Naive thymus-derived CD8-positive, alpha-beta T cell (primary cell): ENCODE data around the gene IQSEC1. TPM values are rescaled to one million over a fixed set of nuclear protein-coding genes. Genes with fewer than 3 reads are reported as not detected.

ENCODE experiments used
- ATAC-seq, 2 donors: fragments of 150-1000 bp; cut with Tn5 transposase in 1 of 2; sonication (Bioruptor Pico), chemical (Tn5 transposase) in 1 of 2; 1 replicate in 1 of 2; 2 replicates in 1 of 2; pipeline ENCODE4 v1.10.0; 2021; ENCODE audit warnings: mild to moderate bottlenecking in 2 of 2, moderate library complexity in 2 of 2
- POLR2A ChIA-PET: fragments of 350-600 bp; sonication (Branson Sonifier 250); formaldehyde crosslinking; loops from one replicate; lab custom pipeline; 2021; ENCODE audit warnings: antibody characterized with exemption; lab: Charles Lee
- DNase-seq, 10 donors: peaks; one replicate each; pipeline versions ENCODE4 v3.0.0 to v3.0.0-alpha.2; 2020 to 2022
- H3K27ac Mint-ChIP-seq, 10 donors: one replicate each; pipeline ENCODE4 v1.8.0; 2020 to 2022; ENCODE audit warnings: mild to moderate bottlenecking in 10 of 10, mixed read lengths in 10 of 10, moderate library complexity in 4 of 10, inconsistent platforms in 1 of 10
- H3K27me3 Mint-ChIP-seq, 5 donors: one replicate each; pipeline ENCODE4 v1.8.0; 2021 to 2022; ENCODE audit warnings: mixed read lengths in 5 of 5
- H3K36me3 Mint-ChIP-seq, 3 donors: one replicate each; pipeline ENCODE4 v1.8.0; 2020 to 2022; ENCODE audit warnings: mixed read lengths in 3 of 3, mild to moderate bottlenecking in 2 of 3, inconsistent platforms in 1 of 3
- H3K4me1 Mint-ChIP-seq, 4 donors: one replicate each; pipeline ENCODE4 v1.8.0; 2021 to 2022; ENCODE audit warnings: mixed read lengths in 4 of 4
- H3K4me3 Mint-ChIP-seq, 10 donors: one replicate each; pipeline ENCODE4 v1.8.0; 2020 to 2022; ENCODE audit warnings: mild to moderate bottlenecking in 10 of 10, mixed read lengths in 10 of 10, moderate library complexity in 6 of 10, inconsistent platforms in 1 of 10
- H3K9me3 Mint-ChIP-seq, 9 donors: one replicate each; pipeline ENCODE4 v1.8.0; 2020 to 2022; ENCODE audit warnings: mixed read lengths in 9 of 9, mild to moderate bottlenecking in 3 of 9, inconsistent platforms in 1 of 9, moderate library complexity in 1 of 9
- polyA plus RNA-seq, 3 donors: library from polyadenylated mRNA; unstranded; fragments of 300-500 nt; fragmentation: Illumina TruSeq; gene quantifications; one replicate each; pipeline ENCODE4 v1.2.3, GENCODE V29; 2021
- total RNA-seq, 8 experiments: library from RNA in 2 of 8; stranded (reverse) in 2 of 8; gene quantifications; one replicate each; pipeline ENCODE4 v1.2.3 and lab custom pipeline; 2021 to 2026

Gene IQSEC1
- total and polyA plus RNA-seq, 5 experiments from 2014 or later, result 13.7 to 47.7 (median 23.7) TPM

- Mint-ChIP-seq H3K4me3 (peak overlapping the region; percentile 42 to 98 (median 94)), H3K4me1 (peaks cover 24 to 81% (median 62%) of the 10 kb centered on the region in 4 donors), H3K9me3 (no peaks in the 10 kb centered on the region), H3K27ac (peak overlapping the region in 1 of 10 donors; percentile 41), H3K27me3 (no peaks in the 10 kb centered on the region), H3K36me3 (peaks cover 0 to 30% (median 4%) of the 10 kb centered on the region in 3 donors)
- POLR2A ChIA-PET, result interaction anchor here (1.0 to 4.4 kb wide), 4 partner anchors 17 to 80 kb away, joined by 3 to 41 read pairs (median 10); partner anchors contain the start of gene IQSEC1
- peak in 4 of 10 donors; percentile 25 to 52 (median 35) for DNase-seq
- peak; percentile 6 to 24 for ATAC-seq
These were observed 79.5 kb downstream of the IQSEC1 start for GRCh38 chr3:12993517-12994356.

DNA sequence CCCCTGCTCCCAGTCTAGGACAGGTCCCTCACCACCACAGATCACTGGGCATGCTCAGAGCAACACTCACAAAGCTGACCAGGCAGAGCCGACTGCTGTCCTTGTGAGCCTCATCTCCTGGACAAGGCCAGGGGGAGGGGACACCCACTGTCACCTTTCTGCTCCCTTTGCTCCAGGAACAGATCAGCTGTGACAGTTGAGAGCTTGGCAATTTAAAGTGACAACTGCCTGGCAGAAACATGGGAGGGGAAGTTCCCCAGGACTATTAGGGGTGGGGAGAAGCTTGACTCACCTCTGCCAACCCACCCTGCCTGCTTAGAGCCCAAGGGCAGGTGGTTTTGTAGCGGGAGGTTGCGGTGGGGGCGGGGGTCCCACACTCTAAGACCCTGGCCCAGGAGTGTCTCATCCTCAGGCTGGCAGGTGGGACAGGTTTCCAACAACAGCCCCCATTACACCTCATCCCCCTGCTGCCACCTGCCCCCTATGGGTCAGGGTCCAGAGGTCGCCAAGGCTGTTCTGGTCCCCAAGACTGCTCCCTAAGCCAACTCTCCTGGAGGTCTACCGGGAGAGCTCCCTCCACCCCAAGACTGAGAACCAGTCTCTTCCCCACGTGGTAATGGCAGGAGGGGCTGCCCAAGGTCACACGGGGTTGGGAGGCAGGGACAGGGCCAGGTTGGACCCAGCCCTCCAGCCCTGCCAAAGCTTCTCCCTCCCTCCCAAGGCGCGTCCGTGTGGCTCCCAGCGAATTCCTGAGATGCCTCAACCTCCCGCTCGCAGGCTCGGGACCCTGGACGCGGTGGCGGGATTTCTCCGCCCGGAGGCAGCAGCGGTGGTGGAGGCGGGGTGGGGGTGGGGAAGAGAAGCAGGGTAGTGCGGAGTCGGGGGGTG, 80.4 kb downstream of the IQSEC1 start:
- peak overlapping the region in 3 of 10 donors; percentile 10 to 46 (median 27) for H3K27ac Mint-ChIP-seq
- POLR2A ChIA-PET, result interaction anchor here (1.0 to 4.4 kb wide), 5 partner anchors 11 to 81 kb away, joined by 3 to 41 read pairs (median 4); partner anchors contain the start of gene IQSEC1
- H3K4me3 Mint-ChIP-seq, result peak overlapping the region; percentile 18 to 94 (median 63)
- H3K9me3 Mint-ChIP-seq, result no peaks in the 10 kb centered on the region
- H3K27me3 Mint-ChIP-seq, result no peaks in the 10 kb centered on the region
- ATAC-seq, result no peak
- H3K4me1 Mint-ChIP-seq, result peaks cover 25 to 78% (median 59%) of the 10 kb centered on the region in 4 donors
- peak in 1 of 10 donors; percentile 53 for DNase-seq
- peaks cover 0 to 24% (median 0%) of the 10 kb centered on the region in 3 donors for H3K36me3 Mint-ChIP-seq

- Mint-ChIP-seq H3K9me3 (no peaks in the 10 kb centered on the region), H3K4me3 (peak overlapping the region in 7 of 10 donors; percentile 33 to 71 (median 58)), H3K36me3 (peaks cover 0 to 21% (median 0%) of the 10 kb centered on the region in 3 donors), H3K27me3 (no peaks in the 10 kb centered on the region), H3K4me1 (peaks cover 31 to 77% (median 63%) of the 10 kb centered on the region in 4 donors), H3K27ac (peak overlapping the region in 3 of 10 donors; percentile 13 to 58 (median 14))
- DNase-seq (no peak), ATAC-seq (no peak)
- POLR2A ChIA-PET, result interaction anchor here (1.0 to 1.1 kb wide), 2 partner anchors 10 to 12 kb away, joined by 4 read pairs; no protein-coding TSS in a partner anchor
These were observed 81.4 kb downstream of the IQSEC1 start for GRCh38 chr3:12991861-12992281.

DNA sequence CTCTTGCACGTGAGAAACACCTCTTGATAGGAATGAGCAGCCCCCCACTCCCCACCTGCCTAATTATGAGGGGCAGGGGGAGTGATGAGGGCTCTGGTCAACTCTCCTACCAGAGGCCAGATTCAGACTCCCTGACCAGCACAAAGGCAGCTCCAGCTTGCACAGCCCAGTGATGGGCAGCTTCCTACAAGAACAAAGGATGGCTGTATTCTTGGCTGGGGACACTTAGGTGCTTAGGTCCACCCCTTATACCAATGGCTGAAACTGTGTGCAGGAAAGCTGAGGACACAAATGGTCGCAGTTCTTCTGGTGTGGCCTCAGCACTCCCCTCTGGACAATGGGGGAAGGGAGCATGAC, 81.8 kb downstream of the IQSEC1 start:
- Mint-ChIP-seq H3K27me3 (no peaks in the 10 kb centered on the region), H3K4me3 (peak overlapping the region in 6 of 10 donors; percentile 33 to 71 (median 52)), H3K27ac (peak overlapping the region in 3 of 10 donors; percentile 13 to 58 (median 43)), H3K36me3 (peaks cover 0 to 16% (median 0%) of the 10 kb centered on the region in 3 donors), H3K9me3 (no peaks in the 10 kb centered on the region), H3K4me1 (peaks cover 31 to 73% (median 61%) of the 10 kb centered on the region in 4 donors)
- ATAC-seq (no peak), DNase-seq (no peak)
- POLR2A ChIA-PET, result no interaction called here

- POLR2A ChIA-PET, result no interaction called here
- no peak for ATAC-seq
- H3K4me3 Mint-ChIP-seq, result peak overlapping the region in 2 of 10 donors; percentile 52 to 71
These were observed 82.3 kb downstream of the IQSEC1 start for GRCh38 chr3:12990781-12991480.

GRCh38 chr3:12990306-12990705, 82.9 kb downstream of the IQSEC1 start:
- Mint-ChIP-seq H3K36me3 (peaks cover 0 to 20% (median 0%) of the 10 kb centered on the region in 3 donors), H3K4me1 (peaks cover 35 to 69% (median 65%) of the 10 kb centered on the region in 4 donors), H3K27ac (peak overlapping the region in 7 of 10 donors; percentile 16 to 43 (median 34)), H3K9me3 (no peaks in the 10 kb centered on the region), H3K4me3 (peak overlapping the region in 2 of 10 donors; percentile 20 to 45), H3K27me3 (no peaks in the 10 kb centered on the region)
- no peak for DNase-seq
- ATAC-seq, result no peak
- POLR2A ChIA-PET, result interaction anchor here (1.5 to 2.6 kb wide), 3 partner anchors 10 to 75 kb away, joined by 3 to 6 read pairs (median 4); no protein-coding TSS in a partner anchor

More at GRCh38 chr3:12990781-12991480, 82.3 kb downstream of the IQSEC1 start:
- peak overlapping the region in 4 of 10 donors; percentile 11 to 43 (median 35) for H3K27ac Mint-ChIP-seq
- no peaks in the 10 kb centered on the region for H3K27me3 Mint-ChIP-seq
- no peak for DNase-seq
- no peaks in the 10 kb centered on the region for H3K9me3 Mint-ChIP-seq
- H3K4me1 Mint-ChIP-seq, result peaks cover 35 to 69% (median 64%) of the 10 kb centered on the region in 4 donors
- H3K36me3 Mint-ChIP-seq, result peaks cover 0 to 17% (median 0%) of the 10 kb centered on the region in 3 donors

DNA sequence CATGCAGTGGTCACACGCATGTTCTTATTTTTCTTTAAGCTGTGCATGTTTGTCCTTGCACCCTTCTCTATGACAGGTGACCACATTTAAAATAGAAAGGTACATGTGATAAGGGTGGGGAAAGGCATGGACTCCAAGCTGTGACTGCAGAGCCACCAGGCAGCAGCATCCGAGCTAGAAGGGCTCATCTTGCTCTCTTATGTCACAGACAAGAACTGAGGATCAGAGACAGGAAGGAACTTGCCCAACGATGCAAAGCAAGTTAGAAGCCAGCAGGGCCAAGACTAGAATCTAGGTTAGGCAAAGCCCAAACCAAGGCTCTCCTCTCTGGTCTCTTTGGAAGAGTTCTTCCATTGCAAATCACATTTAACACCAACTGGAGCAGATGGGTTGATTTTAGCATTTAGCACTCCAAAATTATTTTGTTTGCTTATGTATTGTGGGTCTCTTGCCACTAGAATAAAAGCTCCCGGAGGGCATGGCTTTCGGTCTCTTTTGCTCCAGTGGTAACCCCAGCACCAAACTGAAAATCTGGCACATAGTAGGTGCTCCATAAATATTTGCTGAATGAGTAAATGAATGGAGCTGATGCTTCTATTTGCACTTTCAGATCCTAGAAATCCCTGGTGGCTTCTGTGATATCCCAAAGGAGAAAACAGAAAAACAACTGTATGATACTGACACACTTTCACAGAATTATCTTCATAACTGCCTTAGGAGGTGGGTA, 84.3 kb downstream of the IQSEC1 start:
- no peaks in the 10 kb centered on the region for H3K27me3 Mint-ChIP-seq
- peak overlapping the region in 6 of 10 donors; percentile 5 to 84 (median 44) for H3K27ac Mint-ChIP-seq
- POLR2A ChIA-PET, result interaction anchor here (0.5 to 2.6 kb wide), 6 partner anchors 9 to 74 kb away, joined by 3 to 6 read pairs (median 4); no protein-coding TSS in a partner anchor
- H3K36me3 Mint-ChIP-seq, result peaks cover 0 to 18% (median 0%) of the 10 kb centered on the region in 3 donors
- H3K4me1 Mint-ChIP-seq, result peaks cover 34 to 69% (median 64%) of the 10 kb centered on the region in 4 donors
- no peak for ATAC-seq
- no peaks in the 10 kb centered on the region for H3K9me3 Mint-ChIP-seq
- peak overlapping the region in 1 of 10 donors; percentile 48 for H3K4me3 Mint-ChIP-seq
- no peak for DNase-seq

DNA sequence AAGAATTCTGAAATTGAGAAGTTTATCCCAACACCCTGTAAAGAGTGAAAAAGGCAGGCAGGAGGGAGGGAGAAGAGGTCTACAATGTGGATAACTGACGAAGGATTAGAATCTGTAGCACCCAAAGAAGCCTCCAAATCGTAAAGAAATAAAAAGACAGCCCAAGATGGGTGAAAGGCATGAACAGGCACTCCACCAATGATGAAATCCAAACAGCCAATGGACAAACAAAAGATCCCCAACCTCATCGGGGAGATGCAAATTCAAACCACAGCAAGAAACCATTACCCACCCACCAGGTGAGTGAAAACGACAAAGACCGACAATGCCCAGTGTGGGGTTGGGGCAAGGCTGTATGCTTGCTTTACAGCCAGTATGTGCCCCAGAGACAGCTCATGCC, 85.6 kb downstream of the IQSEC1 start:
- Mint-ChIP-seq H3K27ac (peak overlapping the region in 2 of 10 donors; percentile 51 to 58), H3K4me1 (peaks cover 43 to 78% (median 72%) of the 10 kb centered on the region in 4 donors), H3K9me3 (no peaks in the 10 kb centered on the region)

GRCh38 chr3:12986986-12987385, 86.2 kb downstream of the IQSEC1 start:
- Mint-ChIP-seq H3K27ac (peak overlapping the region in 2 of 10 donors; percentile 51 to 58), H3K9me3 (no peaks in the 10 kb centered on the region), H3K27me3 (no peaks in the 10 kb centered on the region), H3K4me1 (peaks cover 43 to 78% (median 75%) of the 10 kb centered on the region in 4 donors), H3K36me3 (peaks cover 0 to 18% (median 0%) of the 10 kb centered on the region in 3 donors), H3K4me3 (peak overlapping the region in 1 of 10 donors; percentile 22)
- ATAC-seq, result no peak
- POLR2A ChIA-PET, result no interaction called here
- DNase-seq, result peak in 1 of 10 donors; percentile 55

More for the DNA sequence above, 85.6 kb downstream of the IQSEC1 start:
- ATAC-seq, result no peak
- H3K36me3 Mint-ChIP-seq, result peaks cover 0 to 18% (median 0%) of the 10 kb centered on the region in 3 donors
- POLR2A ChIA-PET, result interaction anchor here (1.0 to 2.6 kb wide), 2 partner anchors 13 to 21 kb away, joined by 3 to 6 read pairs; no protein-coding TSS in a partner anchor
- no peak overlapping the region for H3K4me3 Mint-ChIP-seq
- no peaks in the 10 kb centered on the region for H3K27me3 Mint-ChIP-seq
- DNase-seq, result peak in 1 of 10 donors; percentile 52

DNA sequence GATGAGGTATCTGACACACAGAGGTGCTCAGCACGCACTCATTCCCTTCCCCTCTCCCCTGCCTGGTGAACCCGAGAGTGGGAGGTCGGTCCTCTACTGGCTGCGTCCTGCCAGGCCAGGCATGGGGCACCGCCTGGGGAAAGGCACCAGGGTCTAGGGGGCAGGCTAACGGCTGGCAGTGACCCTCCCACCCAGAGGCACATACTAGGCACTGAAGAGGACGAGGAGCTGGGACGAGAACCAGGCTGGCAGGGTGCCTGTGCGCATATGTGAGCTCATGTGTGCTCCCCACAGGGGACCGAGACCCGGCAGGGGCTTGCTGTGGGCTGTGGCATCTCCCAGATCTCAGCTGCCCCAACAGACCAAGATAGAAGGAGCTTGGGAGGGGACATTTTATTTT, 86.7 kb downstream of the IQSEC1 start:
- POLR2A ChIA-PET, result no interaction called here
- Mint-ChIP-seq H3K27me3 (no peaks in the 10 kb centered on the region), H3K4me1 (peaks cover 43 to 78% (median 75%) of the 10 kb centered on the region in 4 donors), H3K27ac (peak overlapping the region in 1 of 10 donors; percentile 29), H3K9me3 (no peaks in the 10 kb centered on the region), H3K4me3 (no peak overlapping the region), H3K36me3 (peaks cover 0 to 18% (median 0%) of the 10 kb centered on the region in 3 donors)
- no peak for ATAC-seq
- peak in 1 of 10 donors; percentile 50 for DNase-seq
